AG09309 (cell line): ENCODE results near the gene FAM219B.

ENCODE experiments used
- DNase-seq: peaks from one replicate; pipeline ENCODE4 v3.0.0-alpha.2; 2010; ENCODE audit warnings: low read depth
- H3K4me3 ChIP-seq: 2 replicates; pipeline ENCODE4 v1.5.1; 2011; ENCODE audit warnings: mild to moderate bottlenecking, low read depth, low read length, moderate library complexity; ENCODE audit not compliant: control insufficient read depth
- CTCF ChIP-seq: IDR thresholded peaks from 2 replicates; pipeline ENCODE4 v1.5.1; 2011; ENCODE audit warnings: mild to moderate bottlenecking, low read depth, low read length, inconsistent platforms; ENCODE audit not compliant: insufficient read depth, control insufficient read depth; ENCODE audit errors: missing control alignments

FAM219B gene

GRCh38 chr15:74857671-74858368 lies 48.8 kb downstream of the FAM219B start:
- no peak for TF ChIP-seq CTCF
- H3K4me3 ChIP-seq, result no peak overlapping the region
- DNase-seq, result no peak

GRCh38 chr15:74857082-74857655 lies 49.5 kb downstream of the FAM219B start:
- no peak overlapping the region for H3K4me3 ChIP-seq
- no peak for TF ChIP-seq CTCF
- DNase-seq, result no peak

GRCh38 chr15:74856537-74856936 lies 50.1 kb downstream of the FAM219B start:
- TF ChIP-seq CTCF, result no peak
- no peak for DNase-seq
- H3K4me3 ChIP-seq, result no peak overlapping the region

- H3K4me3 ChIP-seq, result no peak overlapping the region
- DNase-seq, result no peak
- TF ChIP-seq CTCF, result no peak
These were observed 50.8 kb downstream of the FAM219B start for GRCh38 chr15:74855857-74856256.

- no peak for DNase-seq
- H3K4me3 ChIP-seq, result no peak overlapping the region
- TF ChIP-seq CTCF, result no peak
These were observed 52.1 kb downstream of the FAM219B start for GRCh38 chr15:74854453-74855022.

GRCh38 chr15:74851960-74852359 lies 54.7 kb downstream of the FAM219B start:
- DNase-seq, result no peak
- no peak overlapping the region for H3K4me3 ChIP-seq
- no peak for TF ChIP-seq CTCF

- DNase-seq, result no peak
- TF ChIP-seq CTCF, result no peak
- H3K4me3 ChIP-seq, result no peak overlapping the region
These were observed 56.3 kb downstream of the FAM219B start for GRCh38 chr15:74850393-74850792.
